ENCODE data around the gene MCL1. TPM values are rescaled to one million over a fixed set of nuclear protein-coding genes. Genes with fewer than 3 reads are reported as not detected.

The MCL1 gene
- polyA plus RNA-seq, 2 of the 4 experiments (the other 2 are of a cell fraction): 80.0 to 202 TPM

GRCh38 chr1:150525348-150525747 is 54.1 kb downstream of the MCL1 start:
- POLR2A ChIA-PET: interaction anchor here (0.7 to 1.4 kb wide), 2 partner anchors 10 to 11 kb away, joined by 3 read pairs; partner anchors contain the start of gene FALEC
- no peaks in the 10 kb centered on the region for H3K9me3 ChIP-seq
- no peak for ATAC-seq
- no peak for TF ChIP-seq ZC3H11A (IDR thresholded peaks at IDR 0.05)
- no peak for TF ChIP-seq NFE2L2 (conservative IDR thresholded peaks at IDR 0.05; ENCODE audit: low read length)
- no peak for TF ChIP-seq ZFP36 (IDR thresholded peaks at IDR 0.05; ENCODE audit: borderline replicate concordance, partially characterized antibody)
- TF ChIP-seq CEBPB (IDR thresholded peaks at IDR 0.05): no peak
- TF ChIP-seq EHF (CRISPR knock-in tag; IDR thresholded peaks at IDR 0.05): no peak
- TF ChIP-seq TP53 (CRISPR knock-in tag; IDR thresholded peaks at IDR 0.05): no peak
- TF ChIP-seq HDAC2 (IDR thresholded peaks at IDR 0.05): no peak
- H3K27ac ChIP-seq: no peak overlapping the region
- 0 out of 3 replicates have a peak, but pooled peaks cover 5% of the 10 kb centered on the region for H3K4me1 ChIP-seq
- CTCF ChIA-PET: interaction anchor here (1.2 to 1.6 kb wide), 3 partner anchors 9 to 35 kb away, joined by 3 to 4 read pairs (median 4); no protein-coding TSS in a partner anchor
- no peak overlapping the region for H3K4me3 ChIP-seq
- no peak overlapping the region for H3K4me2 ChIP-seq
- FAIRE-seq: no peak
- DNase-seq (ENCODE audit: low read depth in 1 of 2, low spot score in 1 of 2): no peak
- WGBS (ENCODE audit: missing lambda C conversion rate): 68% methylated on average over 3 of the region's 3 CpGs

Small RNA genes lying within 50 kb of the gene (small RNA-seq; reads per million reads assigned to genes)
- gene MIR4257 (0 reads per million in 6 experiments), gene RF00015 (0 reads per million in 6 experiments), gene RF00561 (0 reads per million in 6 experiments), gene RN7SL473P (0 to 0.08 (median 0) reads per million in 6 experiments), gene RN7SL600P (0 reads per million in 6 experiments)

Other genes with a start within 250 kb of the MCL1 start
- 20.8 and 21.1 TPM in 2 replicates for gene RPRD2, start 215.5 kb downstream of the MCL1 start, polyA plus RNA-seq (2011; rRNA removed)
- 9.0 to 10.3 TPM (median 9.8 TPM) in 3 replicates for gene RPRD2, start 215.5 kb downstream of the MCL1 start, polyA plus RNA-seq (2017; fragmentation: RNase III; extraction: RNeasy Plus Mini Kit Qiagen cat#74134 plus additional on column Dnase treatment)
- gene TARS2, start 92.2 kb downstream of the MCL1 start, polyA plus RNA-seq (2011; rRNA removed): 21.6 and 24.5 TPM in 2 replicates
- 19.4 to 21.0 TPM (median 19.8 TPM) in 3 replicates for gene TARS2, start 92.2 kb downstream of the MCL1 start, polyA plus RNA-seq (2017; fragmentation: RNase III; extraction: RNeasy Plus Mini Kit Qiagen cat#74134 plus additional on column Dnase treatment)
- gene ECM1, start 71.5 kb downstream of the MCL1 start, polyA plus RNA-seq (2011; rRNA removed): 0.88 and 1.1 TPM in 2 replicates
- 0.77 to 1.0 TPM (median 1.0 TPM) in 3 replicates for gene ECM1, start 71.5 kb downstream of the MCL1 start, polyA plus RNA-seq (2017; fragmentation: RNase III; extraction: RNeasy Plus Mini Kit Qiagen cat#74134 plus additional on column Dnase treatment)
- 0.36 TPM in 1 of 2 replicates, not detected in the other for gene FALEC, start 63.9 kb downstream of the MCL1 start, polyA plus RNA-seq (2011; rRNA removed)
- gene FALEC, start 63.9 kb downstream of the MCL1 start, polyA plus RNA-seq (2017; fragmentation: RNase III; extraction: RNeasy Plus Mini Kit Qiagen cat#74134 plus additional on column Dnase treatment): 0.28 to 0.80 TPM (median 0.74 TPM) in 3 replicates
- gene ADAMTSL4, start 30.2 kb downstream of the MCL1 start, polyA plus RNA-seq (2011; rRNA removed): 1.3 and 1.8 TPM in 2 replicates
- gene ADAMTSL4, start 30.2 kb downstream of the MCL1 start, polyA plus RNA-seq (2017; fragmentation: RNase III; extraction: RNeasy Plus Mini Kit Qiagen cat#74134 plus additional on column Dnase treatment): 1.3 to 2.0 TPM (median 1.5 TPM) in 3 replicates
- gene ENSA, start 50.0 kb upstream of the MCL1 start, polyA plus RNA-seq (2011; rRNA removed): 61.2 and 67.9 TPM in 2 replicates
- 117 to 128 TPM (median 121 TPM) in 3 replicates for gene ENSA, start 50.0 kb upstream of the MCL1 start, polyA plus RNA-seq (2017; fragmentation: RNase III; extraction: RNeasy Plus Mini Kit Qiagen cat#74134 plus additional on column Dnase treatment)
- 34.9 and 41.8 TPM in 2 replicates for gene GOLPH3L, start 117.5 kb upstream of the MCL1 start, polyA plus RNA-seq (2011; rRNA removed)
- gene GOLPH3L, start 117.5 kb upstream of the MCL1 start, polyA plus RNA-seq (2017; fragmentation: RNase III; extraction: RNeasy Plus Mini Kit Qiagen cat#74134 plus additional on column Dnase treatment): 23.9 to 32.3 TPM (median 27.7 TPM) in 3 replicates
- gene HORMAD1, start 141.3 kb upstream of the MCL1 start, polyA plus RNA-seq (2011; rRNA removed): 20.6 and 30.6 TPM in 2 replicates
- 8.9 to 13.6 TPM (median 11.6 TPM) in 3 replicates for gene HORMAD1, start 141.3 kb upstream of the MCL1 start, polyA plus RNA-seq (2017; fragmentation: RNase III; extraction: RNeasy Plus Mini Kit Qiagen cat#74134 plus additional on column Dnase treatment)
- gene CTSS, start 186.2 kb upstream of the MCL1 start, polyA plus RNA-seq (2011; rRNA removed): 29.6 and 33.9 TPM in 2 replicates
- gene CTSS, start 186.2 kb upstream of the MCL1 start, polyA plus RNA-seq (2017; fragmentation: RNase III; extraction: RNeasy Plus Mini Kit Qiagen cat#74134 plus additional on column Dnase treatment): 9.4 to 11.5 TPM (median 10.7 TPM) in 3 replicates
- gene CTSK, start 228.7 kb upstream of the MCL1 start, polyA plus RNA-seq (2011; rRNA removed): 5.0 and 6.7 TPM in 2 replicates
- 2.4 to 2.5 TPM (median 2.4 TPM) in 3 replicates for gene CTSK, start 228.7 kb upstream of the MCL1 start, polyA plus RNA-seq (2017; fragmentation: RNase III; extraction: RNeasy Plus Mini Kit Qiagen cat#74134 plus additional on column Dnase treatment)

All from A549 (cell line).